GM21737 (cell line): ENCODE results near the gene NAB2.
"Not testable (repeated sequence)": the region's sequence is repeated elsewhere in the genome, so short reads cannot be mapped to it uniquely, and the experiment has no call there.

ENCODE experiments used
- ATAC-seq: cut with Tn5 transposase; IDR thresholded peaks from one replicate; pipeline ENCODE4 v1.9.1; 2021; ENCODE audit warnings: mild to moderate bottlenecking, moderate library complexity; ENCODE audit not compliant: unreplicated experiment

NAB2 gene

GRCh38 chr12:57110104-57111030, 21.5 kb downstream of the NAB2 start:
- peak; percentile 34 for ATAC-seq

GRCh38 chr12:57111031-57111734, 22.3 kb downstream of the NAB2 start, which contains the start of gene STAT6:
Gene STAT6, minus strand, starts transcription at chr12:57111362. Its CDS starts 3,084 bp downstream, at chr12:57108278.
- peak; percentile 45 for ATAC-seq

- ATAC-seq, result no peak
Measured at GRCh38 chr12:57112492-57113294, 23.8 kb downstream of the NAB2 start.

DNA sequence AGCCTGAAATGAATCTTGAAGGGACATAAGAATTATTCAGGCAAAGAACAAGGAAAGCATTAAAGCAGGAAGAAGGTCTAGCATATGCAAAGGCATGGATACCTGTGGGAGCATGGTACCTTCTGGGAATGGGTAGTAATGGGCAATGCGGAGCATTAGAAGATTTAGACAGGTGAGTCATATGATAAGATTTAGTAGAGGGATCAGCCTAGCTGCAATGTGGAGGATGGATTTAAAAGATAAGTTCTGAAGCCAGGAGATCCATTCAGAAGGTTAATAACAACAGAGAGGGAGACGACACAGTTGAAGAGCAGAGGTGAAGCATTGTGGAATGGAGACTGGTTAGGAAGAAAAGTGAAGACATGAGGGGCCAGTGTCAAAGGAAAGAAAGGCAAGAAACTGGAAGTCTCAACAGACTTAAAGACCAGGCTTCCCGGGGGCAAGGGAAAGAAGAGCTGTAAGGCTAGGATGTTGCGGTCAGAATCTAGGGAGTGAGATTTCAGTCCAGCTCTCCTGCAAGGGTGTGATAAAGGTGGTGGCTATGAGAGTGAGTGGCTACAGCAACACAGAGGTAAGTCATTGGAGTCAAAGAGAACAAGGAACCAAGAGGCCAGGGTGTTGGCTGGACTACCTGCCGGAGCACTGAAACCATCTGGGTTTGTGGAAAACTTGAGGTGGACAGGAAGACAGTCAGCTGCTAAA, 27.8 kb downstream of the NAB2 start:
- ATAC-seq, result no peak

DNA sequence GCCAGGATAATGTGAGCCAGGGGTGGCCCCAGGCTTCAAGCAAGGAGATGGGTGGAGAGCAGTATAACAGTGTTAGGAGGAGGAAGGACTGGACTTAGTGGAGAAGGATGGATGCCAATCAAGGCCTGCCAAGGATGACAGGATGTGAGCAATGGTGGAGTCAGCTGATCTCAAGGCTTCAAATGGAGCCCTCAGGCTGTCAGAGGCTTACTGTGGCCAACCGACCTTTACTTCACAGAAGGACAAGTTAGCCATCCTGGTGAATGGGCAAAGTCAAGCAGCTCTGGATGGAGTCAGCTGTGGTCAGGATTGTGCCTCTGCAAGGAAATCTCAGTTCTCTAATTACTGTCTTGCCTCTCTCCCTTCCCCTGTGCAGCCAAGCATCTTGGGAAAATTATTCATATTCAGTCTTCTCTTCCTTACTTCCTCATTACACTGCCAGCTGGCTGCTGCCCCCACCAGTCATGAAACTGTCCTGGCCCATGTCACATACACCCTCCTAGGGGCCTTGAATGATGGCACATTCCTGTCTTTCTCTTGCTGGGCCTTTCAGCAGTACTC, 29.9 kb downstream of the NAB2 start:
- no peak for ATAC-seq

GRCh38 chr12:57119294-57120085, 30.6 kb downstream of the NAB2 start:
- no peak for ATAC-seq

DNA sequence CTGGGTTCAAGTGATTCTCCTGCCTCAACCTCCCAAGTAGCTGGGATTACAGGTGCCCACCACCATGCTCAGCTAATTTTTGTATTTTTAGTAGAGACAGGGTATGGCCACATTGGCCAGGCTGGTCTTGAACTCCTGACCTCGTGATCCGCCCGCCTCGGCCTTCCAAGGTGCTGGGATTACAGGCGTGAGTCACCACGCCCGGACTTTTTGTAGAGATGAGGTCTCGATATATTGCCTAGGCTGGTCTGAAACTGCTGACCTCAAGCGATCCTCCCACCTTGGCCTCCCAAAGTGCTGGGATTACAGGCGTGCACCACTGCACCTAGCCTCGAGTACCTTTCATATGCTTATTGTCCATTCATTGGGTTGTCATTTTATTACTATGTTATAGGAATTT, 31.8 kb downstream of the NAB2 start:
- not testable (repeated sequence) for ATAC-seq

GRCh38 chr12:57123813-57124212, 34.9 kb downstream of the NAB2 start:
- ATAC-seq, result no peak

- no peak for ATAC-seq
Measured at GRCh38 chr12:57124261-57124877, 35.5 kb downstream of the NAB2 start.

DNA sequence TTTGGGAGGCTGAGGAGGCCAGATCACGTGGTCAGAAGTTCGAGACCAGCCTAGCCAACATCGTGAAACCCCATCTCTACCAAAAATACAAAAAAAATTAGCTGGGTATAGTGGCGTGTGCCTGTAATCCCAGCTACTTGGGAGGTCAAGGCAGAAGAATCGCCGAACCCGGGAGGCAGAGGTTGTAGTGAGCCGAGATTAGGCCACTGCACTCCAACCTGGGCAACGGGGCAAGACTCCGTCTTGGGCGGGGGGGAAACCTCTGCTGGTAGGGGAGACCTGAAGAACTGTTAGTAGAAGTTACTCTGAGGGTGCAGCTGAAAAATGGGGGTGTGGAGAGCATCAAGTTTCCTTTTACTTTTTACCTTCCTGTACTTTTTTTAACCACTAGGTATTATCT, 37.1 kb downstream of the NAB2 start:
- no peak for ATAC-seq

DNA sequence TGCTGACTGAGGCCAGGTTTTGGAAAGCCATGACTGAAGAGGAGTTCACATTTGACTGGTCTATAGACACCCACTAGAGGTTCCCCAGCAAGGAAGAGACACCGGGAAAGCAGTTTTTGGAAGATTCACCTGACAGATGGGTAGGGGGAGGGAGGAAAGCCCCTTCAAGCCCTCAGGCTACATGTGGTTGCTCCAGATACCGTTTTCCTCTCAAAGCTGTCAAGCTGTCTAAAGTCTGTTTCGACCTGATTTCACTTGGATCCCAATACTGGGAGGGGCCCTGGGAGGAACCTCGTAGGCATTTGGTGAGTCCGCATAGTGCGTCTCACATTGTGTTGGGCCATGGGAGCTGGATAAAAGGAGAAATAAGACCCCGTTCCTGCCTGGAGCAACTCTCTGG, 37.6 kb downstream of the NAB2 start:
- ATAC-seq, result no peak

- ATAC-seq, result no peak
Measured at GRCh38 chr12:57127101-57127725, 38.3 kb downstream of the NAB2 start.

GRCh38 chr12:57127726-57128518, 39.0 kb downstream of the NAB2 start, which contains the start of gene LRP1:
Gene LRP1, plus strand, starts transcription at chr12:57128483. Its CDS starts 482 bp downstream, at chr12:57128965.
- ATAC-seq, result no peak

DNA sequence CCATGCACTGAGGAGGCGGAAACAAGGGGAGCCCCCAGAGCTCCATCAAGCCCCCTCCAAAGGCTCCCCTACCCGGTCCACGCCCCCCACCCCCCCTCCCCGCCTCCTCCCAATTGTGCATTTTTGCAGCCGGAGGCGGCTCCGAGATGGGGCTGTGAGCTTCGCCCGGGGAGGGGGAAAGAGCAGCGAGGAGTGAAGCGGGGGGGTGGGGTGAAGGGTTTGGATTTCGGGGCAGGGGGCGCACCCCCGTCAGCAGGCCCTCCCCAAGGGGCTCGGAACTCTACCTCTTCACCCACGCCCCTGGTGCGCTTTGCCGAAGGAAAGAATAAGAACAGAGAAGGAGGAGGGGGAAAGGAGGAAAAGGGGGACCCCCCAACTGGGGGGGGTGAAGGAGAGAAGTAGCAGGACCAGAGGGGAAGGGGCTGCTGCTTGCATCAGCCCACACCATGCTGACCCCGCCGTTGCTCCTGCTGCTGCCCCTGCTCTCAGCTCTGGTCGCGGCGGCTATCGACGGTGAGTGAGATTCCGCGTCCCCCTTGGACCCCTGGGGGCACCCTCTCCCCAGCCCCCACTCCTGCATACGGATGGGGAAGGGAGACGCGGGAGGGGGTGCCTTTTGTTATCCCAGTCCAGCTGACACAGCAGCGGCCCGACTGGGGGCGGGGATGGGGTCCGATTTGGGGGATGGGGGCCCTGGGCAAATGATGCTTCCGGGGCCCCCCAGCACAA, 39.8 kb downstream of the NAB2 start:
- ATAC-seq, result no peak

- no peak for ATAC-seq
Measured at GRCh38 chr12:57129321-57129842, 40.5 kb downstream of the NAB2 start.

DNA sequence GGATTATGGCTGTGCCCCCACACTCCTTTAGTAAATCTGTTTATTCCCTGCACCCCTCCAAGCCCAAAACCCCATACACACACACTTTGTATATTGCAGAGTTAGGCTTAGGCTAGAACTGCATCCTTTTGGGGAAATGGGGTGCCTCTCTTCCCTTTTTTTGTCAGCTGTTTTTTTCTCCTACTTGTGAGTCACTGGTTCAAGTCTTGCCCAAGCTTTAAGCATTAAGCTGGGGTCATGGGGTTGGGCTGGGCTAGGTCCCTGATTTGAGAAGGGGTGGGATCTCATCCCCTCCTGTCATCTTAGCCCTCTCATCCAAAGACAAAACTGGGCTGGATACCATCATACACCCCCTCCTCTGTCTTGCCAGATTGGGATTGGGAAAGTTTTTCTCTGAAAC, 41.0 kb downstream of the NAB2 start:
- ATAC-seq, result no peak

- ATAC-seq, result no peak
Measured at GRCh38 chr12:57130941-57131340, 42.0 kb downstream of the NAB2 start.
